Measurements from ENCODE around the gene LENG1. TPM values are rescaled to one million over a fixed set of nuclear protein-coding genes. Genes with fewer than 3 reads are reported as not detected.

The LENG1 gene
- total and polyA plus RNA-seq, 9 of the 15 experiments (the other 6 are each of a cell fraction or from before 2014, with no cell fraction given): 0.30 to 10.5 (median 4.7) TPM

GRCh38 chr19:54191011-54191810 lies 31.7 kb upstream of the LENG1 start, which contains the start of gene TSEN34 (continued):
- TF ChIP-seq RERE (CRISPR knock-in tag; IDR thresholded peaks at IDR 0.05; ENCODE audit: borderline replicate concordance): 0 out of 2 replicates have a peak, but pooled peaks have one; percentile 25
- TF ChIP-seq SMAD4 (CRISPR knock-in tag; conservative IDR thresholded peaks at IDR 0.05): 0 out of 2 replicates have a peak, but pooled peaks have one; percentile 56
- 0 out of 2 replicates have a peak, but pooled peaks have one; percentile 46 for TF ChIP-seq ZKSCAN1 (IDR thresholded peaks at IDR 0.05; ENCODE audit: low read depth, low read length)
- no peak for TF ChIP-seq ZNF384 (IDR thresholded peaks at IDR 0.05; ENCODE audit: low read depth, low read length)
- no peak for TF ChIP-seq DNMT1 (IDR thresholded peaks at IDR 0.05)
- peak; percentile 78 for TF ChIP-seq HNRNPK (IDR thresholded peaks at IDR 0.05; ENCODE audit: low read depth, low read length, poor library complexity, severe bottlenecking)
- peak; percentile 92 for TF ChIP-seq ZBTB7A (IDR thresholded peaks at IDR 0.05; ENCODE audit: borderline replicate concordance, control insufficient read depth, low read depth, low read length)
- peak; percentile 58; the same call in 1 of the 2 replicates for TF ChIP-seq NKRF (IDR thresholded peaks at IDR 0.05; ENCODE audit: borderline replicate concordance)
- TF ChIP-seq ZBED1 (IDR thresholded peaks at IDR 0.05): no peak
- TF ChIP-seq ARID3B (CRISPR knock-in tag; IDR thresholded peaks at IDR 0.05; ENCODE audit: borderline replicate concordance): 0 out of 2 replicates have a peak, but pooled peaks have one; percentile 3
- no peak for TF ChIP-seq CBX5 (IDR thresholded peaks at IDR 0.05; ENCODE audit: borderline replicate concordance, low read depth)
- TF ChIP-seq SP2 (IDR thresholded peaks at IDR 0.05; ENCODE audit: extremely low read depth, low read depth, low read length, poor library complexity, severe bottlenecking): no peak
- peak; percentile 12 for TF ChIP-seq FIP1L1 (IDR thresholded peaks at IDR 0.05; ENCODE audit: low read depth, low read length, poor library complexity, severe bottlenecking)
- TF ChIP-seq NR2C2 (CRISPR knock-in tag; IDR thresholded peaks at IDR 0.05): 0 out of 2 replicates have a peak, but pooled peaks have one; percentile 38
- TF ChIP-seq NR2C2 (tag; IDR thresholded peaks at IDR 0.05): no peak
- peak; percentile 71; the same call in 1 of the 2 replicates for TF ChIP-seq CBFB (CRISPR knock-in tag; IDR thresholded peaks at IDR 0.05)
- peak; percentile 75 for TF ChIP-seq CXXC5 (CRISPR knock-in tag; IDR thresholded peaks at IDR 0.05)
- TF ChIP-seq MAFK (IDR thresholded peaks at IDR 0.05; ENCODE audit: low read length): no peak

All from K562 (cell line).